GM19193 (cell line): Measurements from ENCODE around the gene LMAN1.

Experiments
- POLR2A ChIP-seq: IDR thresholded peaks from 4 replicates; pipeline ENCODE4 v1.6.1; 2011; ENCODE audit not compliant: insufficient read depth, insufficient read length; ENCODE audit errors: extremely low read depth

LMAN1 gene

DNA sequence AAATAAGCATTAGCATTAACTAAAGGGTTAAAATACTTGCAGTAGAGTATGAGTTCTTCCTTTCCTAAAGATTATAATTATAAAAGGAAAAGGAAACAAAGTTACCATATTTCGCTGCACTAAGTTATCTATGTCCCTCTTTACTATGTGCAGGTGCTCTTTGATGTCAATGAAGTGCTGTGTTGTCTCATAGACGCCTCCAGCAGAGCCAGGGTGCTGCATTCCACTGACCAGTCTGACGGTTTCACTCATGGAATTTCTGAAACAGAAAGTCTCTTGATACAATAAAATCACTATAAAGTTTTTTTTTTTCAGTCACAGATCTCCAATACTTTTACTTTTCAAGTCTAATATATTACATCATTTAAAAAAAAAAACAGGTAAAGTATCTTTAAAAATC is 26.1 kb downstream of the LMAN1 start:
- no peak for TF ChIP-seq POLR2A

DNA sequence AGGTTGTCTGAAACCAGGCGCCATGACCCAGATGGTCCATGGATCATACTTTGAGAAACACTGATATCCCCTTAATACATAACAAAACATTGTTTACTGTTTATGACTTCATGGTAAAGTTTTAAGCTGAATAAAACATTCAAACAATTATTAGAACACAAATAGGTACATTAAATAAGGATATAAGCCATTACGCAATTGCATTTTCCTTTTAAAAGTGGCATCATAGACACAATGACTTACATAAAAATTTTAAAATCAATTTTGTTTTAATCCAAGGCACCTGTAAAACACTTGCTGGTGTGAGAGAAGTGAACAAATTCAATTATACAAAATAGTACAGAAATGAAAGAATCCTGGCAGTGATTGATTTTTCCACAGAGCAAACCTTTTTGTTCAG is 30.4 kb downstream of the LMAN1 start:
- TF ChIP-seq POLR2A, result no peak

DNA sequence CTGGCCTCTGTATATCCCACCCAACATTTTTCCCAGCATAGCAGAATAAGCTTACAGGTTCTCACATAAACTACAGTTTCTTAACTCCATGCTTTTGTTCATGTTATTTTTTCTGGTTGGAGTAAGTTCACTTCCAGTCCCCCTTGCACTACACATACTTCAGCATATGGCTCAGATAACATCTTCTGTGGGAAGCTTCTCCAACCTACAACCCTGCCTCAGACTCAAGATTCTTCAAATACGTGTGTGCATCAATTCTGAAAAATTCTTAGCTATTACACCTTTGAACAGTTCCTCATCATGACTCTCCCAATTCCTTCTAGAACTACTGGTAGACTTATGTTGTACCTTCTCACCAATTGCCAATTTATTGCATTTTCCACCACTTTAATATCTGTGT is 33.1 kb downstream of the LMAN1 start:
- no peak for TF ChIP-seq POLR2A

DNA sequence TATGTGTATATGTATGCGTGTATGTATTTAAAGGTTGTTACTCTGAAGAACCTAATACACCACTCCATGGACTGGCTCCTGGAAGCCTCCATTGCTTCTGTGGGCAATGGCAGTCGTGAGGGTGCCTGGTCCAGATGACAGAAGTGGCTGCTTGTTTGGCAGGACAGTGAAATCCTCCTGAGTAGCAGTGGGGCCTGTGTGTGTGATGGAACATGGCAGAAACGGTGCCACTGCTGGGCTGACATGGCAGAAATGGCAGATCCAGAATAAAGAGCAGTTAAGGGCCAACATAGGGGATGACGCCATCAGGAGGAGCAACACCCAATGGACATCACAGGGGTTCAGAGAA is 34.5 kb downstream of the LMAN1 start:
- peak; percentile 19 for TF ChIP-seq POLR2A

DNA sequence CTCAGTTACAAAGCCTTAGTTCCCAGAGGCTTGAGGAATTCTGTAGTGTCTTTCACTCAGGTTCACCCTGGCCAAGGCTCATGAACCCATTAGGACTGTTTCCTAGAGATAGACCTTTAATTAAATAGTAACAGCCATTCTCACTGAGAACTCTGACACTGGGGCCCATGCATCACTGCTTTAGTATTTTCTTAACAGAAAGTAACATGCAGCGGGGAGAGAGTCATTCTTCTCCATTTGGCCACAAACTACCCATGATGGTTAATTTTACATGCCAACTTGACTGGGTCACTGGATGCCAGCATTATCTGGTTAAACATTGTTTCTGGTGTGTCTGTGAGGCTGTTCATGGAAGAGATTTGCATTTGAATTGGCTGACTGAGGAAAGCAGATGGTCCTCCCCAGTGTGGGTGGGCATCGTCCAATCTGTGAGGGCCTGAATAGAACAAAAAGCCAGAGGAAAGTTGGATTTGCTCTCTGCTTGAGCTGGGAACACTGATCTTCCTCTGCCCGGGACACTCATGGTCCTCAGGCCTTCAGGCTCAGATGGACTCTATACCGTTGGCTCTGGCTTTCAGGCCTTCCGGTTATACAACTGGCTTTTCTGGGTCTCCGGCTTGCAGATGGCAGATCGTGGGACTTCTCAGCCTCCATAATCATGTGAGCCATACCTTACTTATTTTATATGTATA is 35.0 kb downstream of the LMAN1 start:
- TF ChIP-seq POLR2A, result no peak

DNA sequence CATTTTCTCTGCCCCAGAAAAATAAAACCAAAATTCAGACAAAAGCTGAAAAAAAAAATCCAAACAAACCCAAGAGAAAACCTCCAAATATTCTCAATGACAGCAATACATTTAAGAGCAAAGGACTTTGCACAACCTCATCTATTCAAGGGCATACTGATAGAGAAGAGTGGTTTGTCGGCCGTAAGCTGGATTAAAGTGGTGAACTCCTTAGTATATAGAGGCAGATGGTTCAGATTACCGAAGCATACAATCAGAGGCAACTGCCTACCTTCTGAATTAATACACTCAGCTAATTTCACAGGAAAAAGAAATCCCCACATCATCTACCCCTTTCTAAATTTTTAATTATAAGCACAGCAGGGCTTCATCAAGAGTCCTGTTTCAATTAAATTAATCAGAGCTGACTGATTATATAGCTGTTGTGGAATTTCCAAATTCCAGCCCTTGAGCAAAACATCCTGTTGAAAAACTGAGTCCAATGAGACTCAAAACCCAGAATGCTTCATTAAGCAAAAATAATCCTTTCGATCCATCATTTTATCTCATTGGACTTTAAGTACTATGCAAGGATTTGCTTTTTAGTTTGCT is 40.5 kb downstream of the LMAN1 start, which contains the start of gene CPLX4:
CPLX4 (minus strand) TSS at position 190 of the 591 bp plus-strand sequence; CDS start at position 3, 187 bp downstream.
- TF ChIP-seq POLR2A, result no peak

DNA sequence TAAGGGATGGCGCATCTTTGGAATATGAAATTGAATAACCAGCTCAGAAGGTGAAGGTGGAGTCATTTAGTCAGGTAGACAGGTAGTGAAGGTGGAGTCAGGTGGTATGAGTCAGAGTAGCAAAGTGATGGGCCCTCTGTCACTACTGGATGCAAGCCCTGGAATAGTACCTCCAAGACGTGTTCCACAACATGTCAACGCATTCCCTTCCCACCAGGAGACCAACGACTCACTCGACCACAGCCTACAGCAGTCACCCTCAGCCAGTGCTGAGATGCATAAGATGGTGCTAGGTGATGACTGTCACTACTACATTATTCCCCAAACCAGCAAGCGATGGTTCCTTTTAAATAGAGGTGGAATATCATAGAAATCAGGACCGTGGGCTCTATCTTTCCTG is 47.4 kb downstream of the LMAN1 start:
- no peak for TF ChIP-seq POLR2A

DNA sequence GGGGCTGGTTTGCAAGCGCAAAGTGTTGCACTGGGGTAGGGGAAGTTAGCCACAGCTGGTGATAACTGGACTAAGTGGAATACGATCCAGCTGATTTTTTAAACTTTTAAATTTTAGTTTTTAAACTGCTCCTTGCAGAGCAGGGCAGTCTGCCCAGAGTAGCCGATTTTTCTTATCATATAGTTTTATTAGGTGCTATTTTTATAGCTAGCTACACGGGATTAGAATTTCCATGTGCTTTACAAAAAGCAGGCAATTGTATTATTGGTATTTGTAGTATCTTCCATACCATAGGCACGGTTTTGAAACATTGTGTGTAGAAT is 50.2 kb downstream of the LMAN1 start:
- TF ChIP-seq POLR2A, result no peak

DNA sequence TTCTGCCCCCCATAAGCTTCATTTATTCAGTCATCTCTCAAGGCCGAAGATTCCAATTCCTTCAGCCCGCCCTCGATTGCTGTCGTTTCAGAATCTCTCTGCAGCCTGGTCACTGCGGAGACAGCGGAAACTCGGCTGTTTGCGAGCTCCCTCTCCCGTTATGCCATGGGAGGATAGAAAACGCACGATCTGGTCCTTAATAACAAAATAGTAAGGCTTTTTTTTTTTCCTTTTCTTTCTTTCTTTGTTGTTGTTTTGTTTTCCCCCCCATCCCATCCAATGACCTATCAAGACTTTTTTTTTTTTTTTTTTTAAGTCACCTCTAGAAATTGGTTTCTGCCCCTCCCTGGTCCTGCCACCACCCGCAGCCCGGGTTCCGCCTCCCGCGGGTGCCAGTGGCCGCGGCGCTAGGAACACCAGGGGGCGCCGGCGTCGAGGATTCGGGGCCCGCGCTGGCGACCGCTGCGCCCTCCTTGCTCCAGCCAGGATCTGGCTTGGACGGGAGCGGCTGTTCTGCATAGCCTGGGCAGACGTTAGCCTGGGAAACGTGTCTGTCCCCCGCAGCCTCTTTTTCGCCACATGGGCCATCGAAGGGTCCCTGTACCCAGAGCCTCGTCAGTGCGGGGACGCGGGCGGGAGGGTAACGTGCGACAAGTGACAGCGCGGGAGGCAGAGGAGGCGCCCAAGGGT is 50.7 kb downstream of the LMAN1 start:
- TF ChIP-seq POLR2A, result no peak

DNA sequence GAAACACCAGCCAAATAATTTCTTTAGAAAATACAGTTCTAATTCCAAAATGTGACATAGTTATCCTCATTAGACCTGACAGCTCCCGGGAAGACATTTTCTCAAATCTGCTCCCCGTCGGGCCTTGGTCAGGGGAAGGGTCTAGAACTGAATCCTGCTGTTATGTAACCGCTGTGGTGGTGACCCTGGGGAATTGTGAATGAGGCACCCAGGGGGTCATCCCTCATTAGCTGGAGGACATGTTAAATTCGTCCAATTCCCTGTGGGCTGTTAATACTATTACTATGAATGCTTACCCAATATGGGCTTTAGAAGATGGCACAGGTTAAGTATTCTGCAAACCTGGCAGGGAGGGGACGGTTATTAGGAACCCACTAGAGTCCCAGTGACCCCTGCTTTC is 52.4 kb downstream of the LMAN1 start:
- no peak for TF ChIP-seq POLR2A

DNA sequence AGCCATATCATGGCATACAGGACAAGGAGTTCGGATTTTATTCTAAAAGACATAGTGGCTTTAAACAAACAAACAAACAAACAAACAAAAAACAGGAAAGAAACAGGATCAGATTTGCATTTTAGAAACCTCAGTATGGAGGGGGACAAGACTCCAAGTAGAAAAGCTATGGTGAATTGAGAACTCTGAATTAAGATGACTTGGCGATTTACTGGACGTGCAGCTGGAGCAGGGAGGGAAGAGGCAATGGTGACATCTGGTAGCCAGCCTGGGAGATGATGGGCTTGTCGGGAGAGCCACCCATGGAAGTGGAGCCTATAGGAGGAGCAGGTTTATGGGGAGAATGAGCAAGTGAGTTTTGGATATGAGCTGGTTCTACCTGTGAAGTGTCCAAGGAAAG is 53.8 kb downstream of the LMAN1 start:
- no peak for TF ChIP-seq POLR2A

DNA sequence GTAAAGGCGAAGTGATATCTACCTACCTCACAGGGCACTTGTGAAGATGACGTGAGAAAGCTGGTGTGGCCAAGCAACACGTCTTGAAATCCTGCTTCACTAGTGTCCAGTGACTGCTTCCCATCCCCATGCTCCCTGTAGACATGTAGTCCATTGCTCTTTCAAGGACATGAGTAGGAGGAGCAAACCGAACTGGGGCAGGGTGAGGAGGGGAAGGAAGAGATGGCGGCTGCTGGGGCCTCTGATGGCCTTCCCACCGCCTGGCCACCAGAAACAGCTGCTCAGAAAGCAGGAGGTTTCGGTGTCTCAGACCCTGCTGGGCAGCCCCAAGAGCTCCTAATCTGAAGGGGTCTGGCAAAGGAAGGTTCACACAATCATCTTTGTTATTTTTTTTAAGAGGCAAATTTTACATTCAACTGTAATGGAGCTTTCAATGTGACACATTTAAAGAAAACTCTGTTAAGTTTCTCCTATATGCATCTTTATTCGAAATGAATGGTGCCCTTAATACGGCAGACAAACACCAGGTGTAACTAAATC is 55.3 kb downstream of the LMAN1 start:
- no peak for TF ChIP-seq POLR2A

DNA sequence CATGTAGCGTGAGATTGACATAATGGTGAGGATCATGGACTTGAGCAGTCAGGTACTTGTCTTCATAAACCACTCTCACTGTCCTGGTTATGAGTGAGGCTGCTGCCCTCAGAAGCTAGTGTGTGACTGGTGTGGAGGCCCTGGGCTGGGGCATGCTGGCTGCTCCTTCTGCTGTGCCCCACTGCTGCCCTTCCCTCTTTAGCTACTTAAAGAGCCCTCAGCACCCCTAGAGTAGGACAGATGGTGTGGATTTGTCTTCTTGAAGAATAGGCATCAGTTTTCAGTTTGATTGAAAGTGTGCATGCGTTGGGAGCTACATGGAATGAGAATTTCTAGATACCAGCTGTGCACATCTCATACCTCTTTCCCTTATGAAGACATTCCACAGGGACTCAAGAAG is 56.1 kb downstream of the LMAN1 start:
- no peak for TF ChIP-seq POLR2A

DNA sequence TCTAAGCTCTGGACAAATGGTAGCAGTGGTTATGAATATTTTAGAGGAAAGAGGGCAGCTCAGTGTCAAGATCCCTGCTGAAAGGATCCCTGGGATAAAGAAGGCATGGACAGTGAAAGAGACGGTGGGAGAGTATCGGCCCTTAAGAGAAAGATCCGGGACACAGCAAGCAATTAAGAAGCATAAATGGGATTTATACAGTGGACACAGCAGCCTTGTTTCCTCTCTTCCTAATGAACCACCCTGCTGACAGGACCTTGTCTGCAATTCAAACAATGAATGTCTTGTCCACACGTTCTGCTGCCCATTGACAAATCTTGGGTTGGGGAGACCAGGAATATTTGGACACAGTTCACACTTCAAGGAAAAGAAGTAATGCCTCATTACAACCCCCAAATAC is 57.1 kb downstream of the LMAN1 start:
- TF ChIP-seq POLR2A, result no peak

DNA sequence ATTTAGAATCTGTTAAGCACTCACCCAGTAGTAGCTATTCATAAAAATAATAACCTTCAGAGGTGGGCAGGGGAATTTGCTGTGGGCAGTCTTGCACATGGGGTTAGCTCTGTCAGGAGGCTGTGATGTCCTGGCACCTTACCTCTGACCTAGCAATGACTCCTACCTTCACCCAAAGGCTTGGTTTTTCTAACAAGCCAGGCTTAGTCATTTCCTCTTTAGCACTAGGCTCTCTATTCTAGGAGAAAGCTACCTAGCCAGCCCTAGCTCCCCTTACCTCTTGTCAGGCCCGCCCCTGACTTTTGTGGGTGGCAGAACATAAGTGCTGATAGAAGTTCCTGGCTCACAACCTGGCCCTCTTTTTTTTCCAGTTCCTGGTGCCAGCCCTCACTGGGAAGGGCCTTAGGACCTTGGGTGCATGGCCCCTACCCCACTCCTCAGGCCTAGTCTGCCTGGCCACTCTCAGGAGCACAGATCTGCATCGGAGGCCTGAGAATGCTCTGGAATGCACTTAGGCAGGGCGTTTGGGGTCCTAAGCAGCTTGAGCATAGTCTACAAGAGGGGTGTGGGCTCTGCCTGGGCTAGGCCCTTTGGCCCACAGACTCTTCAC is 58.3 kb downstream of the LMAN1 start:
- no peak for TF ChIP-seq POLR2A

DNA sequence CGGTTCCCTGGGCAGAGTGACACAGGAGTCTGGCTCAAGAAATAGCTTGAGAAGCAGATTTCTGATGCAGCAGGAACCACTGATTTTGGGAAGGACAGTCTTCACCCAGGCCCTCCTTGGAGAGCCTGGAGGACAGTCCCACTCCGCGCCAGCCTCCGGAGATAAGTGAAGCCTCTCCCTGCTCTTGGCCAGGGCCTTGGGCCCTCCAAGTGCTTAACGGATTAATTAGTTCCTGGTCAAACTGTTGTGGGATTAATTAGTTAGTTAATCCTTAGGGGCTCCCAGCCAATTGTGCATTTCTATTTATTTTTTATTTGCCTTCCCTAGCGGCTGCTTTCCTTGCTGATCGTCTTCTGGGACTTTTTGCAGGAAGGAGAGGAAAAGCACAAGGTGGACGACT is 60.2 kb downstream of the LMAN1 start:
- TF ChIP-seq POLR2A, result no peak
